Naive thymus-derived CD4-positive, alpha-beta T cell (primary cell): ENCODE measurements around the gene TSHZ3. TPM values are rescaled to one million over a fixed set of nuclear protein-coding genes. Genes with fewer than 3 reads are reported as not detected.
A peak's percentile ranks its signal among the peaks of the same experiment; 100 is the strongest.

Source experiments
- ATAC-seq: fragments of 150-1000 bp; cut with Tn5 transposase; 2 replicates; pipeline ENCODE4 v1.10.0; 2021; ENCODE audit warnings: mild to moderate bottlenecking, moderate library complexity
- CTCF ChIA-PET: fragments of 350-600 bp; sonication (Branson Sonifier 250); formaldehyde crosslinking; loops from one replicate; lab custom pipeline; 2021; ENCODE audit warnings: antibody characterized with exemption; lab: Charles Lee
- POLR2A ChIA-PET: fragments of 350-600 bp; sonication (Branson Sonifier 250); formaldehyde crosslinking; loops from one replicate; lab custom pipeline; 2021; ENCODE audit warnings: antibody characterized with exemption, inconsistent platforms; lab: Charles Lee
- DNase-seq, 9 donors: peaks; one replicate each; pipeline versions ENCODE4 v3.0.0 to v3.0.0-alpha.2; 2020 to 2022; ENCODE audit warnings: mixed read lengths in 1 of 9
- H3K27ac ChIP-seq: one replicate; pipeline ENCODE4 v1.7.0; 2013; ENCODE audit warnings: mild to moderate bottlenecking, low read depth, low read length, moderate library complexity
- H3K27me3 ChIP-seq, 2 donors: one replicate each; pipeline ENCODE4 v1.7.0; 2013; ENCODE audit warnings: low read length in 2 of 2, mild to moderate bottlenecking in 2 of 2, moderate library complexity in 2 of 2; ENCODE audit not compliant: control insufficient read depth in 2 of 2, insufficient read depth in 2 of 2
- H3K36me3 ChIP-seq, 3 experiments: 1 replicate in 2 of 3; 2 replicates in 1 of 3; pipeline ENCODE4 v1.7.0; 2013; ENCODE audit warnings: low read length in 3 of 3, mild to moderate bottlenecking in 3 of 3, moderate library complexity in 1 of 3; ENCODE audit not compliant: insufficient read depth in 3 of 3, control insufficient read depth in 2 of 3
- H3K4me1 ChIP-seq, 2 donors: one replicate each; pipeline ENCODE4 v1.7.0; 2013; ENCODE audit warnings: low read length in 2 of 2, mild to moderate bottlenecking in 2 of 2, moderate library complexity in 1 of 2; ENCODE audit not compliant: control insufficient read depth in 2 of 2, insufficient read depth in 2 of 2
- H3K4me3 ChIP-seq: 2 replicates; pipeline ENCODE4 v1.7.0; 2013; ENCODE audit warnings: mild to moderate bottlenecking, low read length
- H3K9me3 ChIP-seq, 3 experiments: 1 replicate in 2 of 3; 2 replicates in 1 of 3; pipeline ENCODE4 v1.7.0; 2013; ENCODE audit warnings: low read length in 3 of 3; ENCODE audit not compliant: control insufficient read depth in 2 of 3
- H3K27ac Mint-ChIP-seq, 9 donors: one replicate each; pipeline ENCODE4 v1.8.0; 2020 to 2022; ENCODE audit warnings: mixed read lengths in 9 of 9, mild to moderate bottlenecking in 8 of 9, moderate library complexity in 5 of 9, inconsistent platforms in 2 of 9
- H3K27me3 Mint-ChIP-seq, 5 donors: one replicate each; pipeline ENCODE4 v1.8.0; 2021 to 2022; ENCODE audit warnings: mixed read lengths in 5 of 5, mild to moderate bottlenecking in 1 of 5
- H3K36me3 Mint-ChIP-seq, 5 donors: one replicate each; pipeline ENCODE4 v1.8.0; 2020 to 2022; ENCODE audit warnings: mixed read lengths in 5 of 5, mild to moderate bottlenecking in 3 of 5, inconsistent platforms in 1 of 5
- H3K4me1 Mint-ChIP-seq, 7 donors: one replicate each; pipeline ENCODE4 v1.8.0; 2020 to 2022; ENCODE audit warnings: mixed read lengths in 7 of 7, mild to moderate bottlenecking in 3 of 7, inconsistent platforms in 1 of 7
- H3K4me3 Mint-ChIP-seq, 10 donors: one replicate each; pipeline ENCODE4 v1.8.0; 2020 to 2022; ENCODE audit warnings: mild to moderate bottlenecking in 10 of 10, mixed read lengths in 10 of 10, moderate library complexity in 6 of 10, inconsistent platforms in 2 of 10
- H3K9me3 Mint-ChIP-seq, 11 donors: one replicate each; pipeline ENCODE4 v1.8.0; 2020 to 2022; ENCODE audit warnings: mixed read lengths in 11 of 11, mild to moderate bottlenecking in 4 of 11, inconsistent platforms in 1 of 11, moderate library complexity in 1 of 11
- intact Hi-C, 2 donors: fragments of 100-400 bp; cut with micrococcal nuclease; formaldehyde crosslinking; loops; one replicate each; pipeline ENCODE4 v1.15.1; 2023
- polyA plus RNA-seq, 2 donors: library from polyadenylated mRNA; unstranded; fragments of 300-500 nt; fragmentation: Illumina TruSeq; gene quantifications; one replicate each; pipeline ENCODE4 v1.2.3, GENCODE V29; 2021
- total RNA-seq, 6 experiments: library from RNA in 5 of 6; stranded (reverse) in 5 of 6; gene quantifications; 1 replicate in 5 of 6; 2 replicates in 1 of 6; pipeline ENCODE4 v1.2.3 and lab custom pipeline; 2021 to 2026

The TSHZ3 gene
- total and polyA plus RNA-seq, 7 experiments from 2014 or later = 0.08 to 6.0 (median 0.20) TPM; not detected in 1

DNA sequence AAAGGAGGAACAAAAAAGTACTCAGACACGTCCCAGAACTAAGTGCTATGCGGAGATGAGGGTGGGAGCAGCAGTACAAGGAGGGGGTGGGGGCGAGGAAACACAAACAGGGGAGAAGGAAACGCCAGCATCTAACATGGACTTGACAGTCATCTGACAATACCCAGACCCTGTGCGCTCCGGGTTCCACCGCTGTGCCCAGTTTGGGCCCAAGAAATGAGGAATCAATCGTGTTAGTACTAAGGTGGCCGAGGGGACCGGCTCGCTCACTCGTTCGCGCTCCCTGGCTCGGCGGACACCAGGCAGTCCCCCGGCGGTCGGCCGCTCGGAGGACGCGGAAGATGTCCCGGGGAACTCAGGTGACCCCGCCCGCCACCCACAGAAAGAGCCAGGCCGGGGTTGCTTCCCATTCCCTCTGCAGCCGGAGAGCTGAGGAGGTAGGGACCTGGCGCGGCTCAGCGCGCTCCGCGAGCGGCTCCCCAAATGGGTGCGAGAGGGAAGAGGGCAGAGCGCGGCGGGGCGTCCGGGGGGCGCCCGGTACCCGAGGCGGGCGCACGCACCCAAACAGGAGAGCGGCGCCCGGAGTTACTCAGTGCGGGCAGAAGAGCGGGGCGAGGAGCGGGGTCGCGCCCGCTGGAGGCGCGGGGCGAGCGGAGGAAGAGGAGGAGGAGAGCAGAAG, 616 bp downstream of the TSHZ3 start:
- intact Hi-C loops = loop anchor here in 1 of 2 donors (1.0 kb wide), 1 partner anchor 8 kb away; no protein-coding TSS in a partner anchor
- Mint-ChIP-seq H3K4me3 (peak overlapping the region; percentile 71 to 93 (median 84)), H3K27ac (peak overlapping the region in 1 of 9 donors; percentile 23), H3K4me1 (peaks cover 25 to 36% (median 28%) of the 10 kb centered on the region in 7 donors), H3K36me3 (peaks cover 0 to 2% (median 0%) of the 10 kb centered on the region in 5 donors), H3K27me3 (peaks cover 44 to 74% (median 55%) of the 10 kb centered on the region in 5 donors), H3K9me3 (no peaks in the 10 kb centered on the region)
- Histone ChIP-seq H3K4me3 (peak overlapping the region; percentile 57), H3K27me3 (peaks cover 30 to 35% of the 10 kb centered on the region in 2 donors), H3K4me1 (peaks cover 14 to 18% of the 10 kb centered on the region in 2 donors), H3K9me3 (no peaks in the 10 kb centered on the region), H3K27ac (no peak overlapping the region), H3K36me3 (no peaks in the 10 kb centered on the region)
- POLR2A ChIA-PET = no interaction called here
- CTCF ChIA-PET = no interaction called here
- peak; percentile 20 for ATAC-seq
- DNase-seq = peak in 2 of 9 donors; percentile 30 to 39

- intact Hi-C loops = no loop called here
- Histone ChIP-seq H3K9me3 (no peaks in the 10 kb centered on the region), H3K4me3 (peak overlapping the region; percentile 57), H3K27ac (no peak overlapping the region), H3K27me3 (peaks cover 30 to 32% of the 10 kb centered on the region in 2 donors), H3K4me1 (peaks cover 14% of the 10 kb centered on the region in 2 donors), H3K36me3 (no peaks in the 10 kb centered on the region)
- peaks cover 39 to 72% (median 48%) of the 10 kb centered on the region in 5 donors for H3K27me3 Mint-ChIP-seq
- POLR2A ChIA-PET = no interaction called here
- no peak for ATAC-seq
- CTCF ChIA-PET = no interaction called here
- H3K9me3 Mint-ChIP-seq = no peaks in the 10 kb centered on the region
- H3K4me3 Mint-ChIP-seq = peak overlapping the region; percentile 71 to 93 (median 84)
- H3K27ac Mint-ChIP-seq = peak overlapping the region in 1 of 9 donors; percentile 58
- no peak for DNase-seq
- H3K4me1 Mint-ChIP-seq = peaks cover 21 to 30% (median 22%) of the 10 kb centered on the region in 7 donors
- peaks cover 0 to 2% (median 0%) of the 10 kb centered on the region in 5 donors for H3K36me3 Mint-ChIP-seq
These were observed 1.3 kb downstream of the TSHZ3 start for GRCh38 chr19:31347828-31348392.

GRCh38 chr19:31347354-31347753, 1.9 kb downstream of the TSHZ3 start:
- ATAC-seq (no peak), DNase-seq (no peak)
- Histone ChIP-seq H3K4me1 (peaks cover 9 to 13% of the 10 kb centered on the region in 2 donors), H3K9me3 (no peaks in the 10 kb centered on the region), H3K27ac (no peak overlapping the region), H3K27me3 (peaks cover 25 to 28% of the 10 kb centered on the region in 2 donors), H3K4me3 (no peak overlapping the region), H3K36me3 (no peaks in the 10 kb centered on the region)
- peak overlapping the region; percentile 30 to 93 (median 84) for H3K4me3 Mint-ChIP-seq
- H3K27me3 Mint-ChIP-seq = peaks cover 33 to 71% (median 43%) of the 10 kb centered on the region in 5 donors
- H3K36me3 Mint-ChIP-seq = peaks cover 0 to 2% (median 0%) of the 10 kb centered on the region in 5 donors
- H3K27ac Mint-ChIP-seq = no peak overlapping the region
- H3K4me1 Mint-ChIP-seq = peaks cover 16 to 24% (median 18%) of the 10 kb centered on the region in 7 donors
- POLR2A ChIA-PET = interaction anchor here (0.7 kb wide), 1 partner anchor 183 kb away, joined by 3 read pairs; no protein-coding TSS in a partner anchor
- intact Hi-C loops = no loop called here
- CTCF ChIA-PET = interaction anchor here (1.0 kb wide), 1 partner anchor 8 kb away, joined by 3 read pairs; no protein-coding TSS in a partner anchor
- H3K9me3 Mint-ChIP-seq = no peaks in the 10 kb centered on the region

- peaks cover 10% of the 10 kb centered on the region in 2 donors for H3K4me1 ChIP-seq
- H3K9me3 Mint-ChIP-seq = no peaks in the 10 kb centered on the region
- CTCF ChIA-PET = interaction anchor here (1.0 kb wide), 1 partner anchor 9 kb away, joined by 3 read pairs; no protein-coding TSS in a partner anchor
- DNase-seq (no peak), ATAC-seq (no peak)
- no peak overlapping the region for H3K4me3 ChIP-seq
- no peak overlapping the region for H3K27ac Mint-ChIP-seq
- H3K4me3 Mint-ChIP-seq = no peak overlapping the region
- peaks cover 15 to 22% (median 18%) of the 10 kb centered on the region in 7 donors for H3K4me1 Mint-ChIP-seq
- no peak overlapping the region for H3K27ac ChIP-seq
- H3K27me3 Mint-ChIP-seq = peaks cover 27 to 69% (median 36%) of the 10 kb centered on the region in 5 donors
- intact Hi-C loops = no loop called here
- POLR2A ChIA-PET = interaction anchor here (0.7 kb wide), 2 partner anchors 184 to 1463 kb away, joined by 3 to 5 read pairs; no protein-coding TSS in a partner anchor
- peaks cover 0 to 2% (median 0%) of the 10 kb centered on the region in 5 donors for H3K36me3 Mint-ChIP-seq
- peaks cover 23 to 25% of the 10 kb centered on the region in 2 donors for H3K27me3 ChIP-seq
- no peaks in the 10 kb centered on the region for H3K36me3 ChIP-seq
- no peaks in the 10 kb centered on the region for H3K9me3 ChIP-seq
These were observed 2.8 kb downstream of the TSHZ3 start for GRCh38 chr19:31346184-31347059.

GRCh38 chr19:31344403-31344802, 4.8 kb downstream of the TSHZ3 start:
- Histone ChIP-seq H3K9me3 (no peaks in the 10 kb centered on the region), H3K36me3 (no peaks in the 10 kb centered on the region), H3K4me3 (no peak overlapping the region), H3K27me3 (peaks cover 23 to 25% of the 10 kb centered on the region in 2 donors), H3K4me1 (peaks cover 26 to 30% of the 10 kb centered on the region in 2 donors), H3K27ac (no peak overlapping the region)
- H3K9me3 Mint-ChIP-seq = no peaks in the 10 kb centered on the region
- no peak overlapping the region for H3K4me3 Mint-ChIP-seq
- peaks cover 23 to 72% (median 30%) of the 10 kb centered on the region in 5 donors for H3K27me3 Mint-ChIP-seq
- peaks cover 28 to 37% (median 32%) of the 10 kb centered on the region in 7 donors for H3K4me1 Mint-ChIP-seq
- intact Hi-C loops = loop anchor here in 1 of 2 donors (5.0 kb wide), 1 partner anchor 132 kb away; no protein-coding TSS in a partner anchor
- no peak for DNase-seq
- ATAC-seq = no peak
- no peak overlapping the region for H3K27ac Mint-ChIP-seq
- peaks cover 0 to 2% (median 0%) of the 10 kb centered on the region in 5 donors for H3K36me3 Mint-ChIP-seq
- POLR2A ChIA-PET = no interaction called here
- CTCF ChIA-PET = no interaction called here

DNA sequence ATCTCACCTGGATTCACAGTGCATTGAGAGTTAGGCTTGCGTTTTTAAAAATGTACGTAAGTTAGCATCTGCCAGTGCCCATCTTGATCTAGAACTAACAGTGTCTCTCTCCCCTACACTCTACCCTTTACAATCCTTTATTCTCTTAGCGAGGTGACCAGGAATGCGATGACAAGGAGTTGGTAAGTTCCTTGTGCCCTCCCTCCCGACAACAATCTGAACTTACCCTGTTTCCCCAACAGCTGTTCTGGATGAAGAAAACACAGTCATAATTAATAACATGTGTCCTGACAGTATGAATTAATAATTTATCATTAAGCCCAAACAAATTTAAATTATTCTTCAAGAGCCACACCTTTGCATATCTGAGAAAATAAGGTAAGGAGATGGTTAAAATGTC, 6.3 kb downstream of the TSHZ3 start:
- DNase-seq (no peak), ATAC-seq (no peak)
- Mint-ChIP-seq H3K27me3 (peaks cover 17 to 73% (median 26%) of the 10 kb centered on the region in 5 donors), H3K9me3 (no peaks in the 10 kb centered on the region), H3K36me3 (peaks cover 0 to under 1% (median 0%) of the 10 kb centered on the region in 5 donors), H3K27ac (peak overlapping the region in 1 of 9 donors; percentile 18), H3K4me3 (no peak overlapping the region), H3K4me1 (peaks cover 29 to 43% (median 39%) of the 10 kb centered on the region in 7 donors)
- no peaks in the 10 kb centered on the region for H3K9me3 ChIP-seq
- ChIA-PET POLR2A (no interaction called here), CTCF (no interaction called here)
- H3K4me1 ChIP-seq = peaks cover 24% of the 10 kb centered on the region in 2 donors
- H3K36me3 ChIP-seq = no peaks in the 10 kb centered on the region
- H3K4me3 ChIP-seq = no peak overlapping the region
- intact Hi-C loops = loop anchor here in 1 of 2 donors (5.0 kb wide), 1 partner anchor 131 kb away; no protein-coding TSS in a partner anchor
- no peak overlapping the region for H3K27ac ChIP-seq
- peaks cover 15 to 24% of the 10 kb centered on the region in 2 donors for H3K27me3 ChIP-seq
